CD14-positive monocyte (primary cell): Measurements from ENCODE around the gene PAX6. TPM values are rescaled to one million over a fixed set of nuclear protein-coding genes. Genes with fewer than 3 reads are reported as not detected.

Source experiments
- DNase-seq, 3 donors: peaks; one replicate each; pipeline ENCODE4 v3.0.0-alpha.2; 2011 to 2022
- H2AFZ ChIP-seq: 2 replicates; pipeline ENCODE4 v1.6.0; 2012; ENCODE audit warnings: mild to moderate bottlenecking, low read depth, low read length, inconsistent platforms; ENCODE audit not compliant: insufficient read depth, poor library complexity, severe bottlenecking
- H3K27ac ChIP-seq, 2 donors: 1 replicate in 1 of 2; 2 replicates in 1 of 2; pipeline ENCODE4 v1.5.1; 2012 to 2013; ENCODE audit warnings: low read length in 2 of 2, control low read depth in 1 of 2, inconsistent platforms in 1 of 2, low read depth in 1 of 2, mild to moderate bottlenecking in 1 of 2
- H3K27me3 ChIP-seq, 2 donors: one replicate each; pipeline versions ENCODE4 v1.6.0 to v1.6.1; 2011 to 2013; ENCODE audit warnings: low read length in 2 of 2; ENCODE audit not compliant: control insufficient read depth in 2 of 2, insufficient read depth in 2 of 2
- H3K36me3 ChIP-seq, 2 donors: replicated peaks in 1 of 2; 1 replicate in 1 of 2; 2 replicates in 1 of 2; pipeline versions ENCODE4 v1.5.1 to v1.6.1; 2012 to 2013; ENCODE audit warnings: low read length in 2 of 2, control low read depth in 1 of 2, inconsistent platforms in 1 of 2, mild to moderate bottlenecking in 1 of 2; ENCODE audit not compliant: insufficient read depth in 2 of 2, control insufficient read depth in 1 of 2
- H3K4me1 ChIP-seq, 2 donors: 1 replicate in 1 of 2; 2 replicates in 1 of 2; pipeline versions ENCODE4 v1.5.1 to v1.6.1; 2012 to 2013; ENCODE audit warnings: low read length in 2 of 2, control low read depth in 1 of 2, inconsistent platforms in 1 of 2, mild to moderate bottlenecking in 1 of 2, moderate library complexity in 1 of 2; ENCODE audit not compliant: insufficient read depth in 2 of 2, control insufficient read depth in 1 of 2
- H3K4me2 ChIP-seq: replicated peaks from 2 replicates; pipeline ENCODE3; 2012; ENCODE audit warnings: low read length, moderate library complexity, mild to moderate bottlenecking; ENCODE audit not compliant: poor library complexity, severe bottlenecking; ENCODE audit errors: extremely low read depth
- H3K4me3 ChIP-seq, 3 experiments: fragments of 200-600 bp in 1 of 3; sonication (generic) in 1 of 3; replicated peaks in 1 of 3; 1 replicate in 2 of 3; 2 replicates in 1 of 3; pipeline ENCODE4 v1.5.1; 2011 to 2013; ENCODE audit warnings: low read length in 3 of 3, mild to moderate bottlenecking in 3 of 3, control low read depth in 2 of 3, low read depth in 2 of 3, inconsistent platforms in 1 of 3, moderate library complexity in 1 of 3
- H3K79me2 ChIP-seq: 2 replicates; pipeline ENCODE4 v1.6.0; 2012; ENCODE audit warnings: mild to moderate bottlenecking, control low read depth, inconsistent platforms, low read length, moderate library complexity; ENCODE audit not compliant: insufficient read depth
- H3K9ac ChIP-seq: 2 replicates; pipeline ENCODE4 v1.6.0; 2017; ENCODE audit warnings: low read length, mild to moderate bottlenecking; ENCODE audit not compliant: insufficient read depth, poor library complexity, severe bottlenecking
- H3K9me3 ChIP-seq, 2 donors: replicated peaks in 1 of 2; 1 replicate in 1 of 2; 2 replicates in 1 of 2; pipeline versions ENCODE4 v1.5.1 to v1.6.1; 2012 to 2013; ENCODE audit warnings: low read length in 2 of 2, control low read depth in 1 of 2; ENCODE audit not compliant: control insufficient read depth in 1 of 2, insufficient read depth in 1 of 2
- H4K20me1 ChIP-seq: 2 replicates; pipeline ENCODE4 v1.6.0; 2012; ENCODE audit warnings: mild to moderate bottlenecking, low read length, control low read depth, moderate library complexity; ENCODE audit not compliant: insufficient read depth
- H3K27ac Mint-ChIP-seq, 7 donors: one replicate each; pipeline ENCODE4 v1.8.0; 2020; ENCODE audit warnings: mild to moderate bottlenecking in 7 of 7, mixed read lengths in 7 of 7, moderate library complexity in 6 of 7, inconsistent platforms in 2 of 7
- H3K27me3 Mint-ChIP-seq, 3 donors: one replicate each; pipeline ENCODE4 v1.8.0; 2021 to 2022; ENCODE audit warnings: low read depth in 3 of 3, mild to moderate bottlenecking in 3 of 3, mixed read lengths in 3 of 3, moderate library complexity in 3 of 3, inconsistent platforms in 1 of 3
- H3K36me3 Mint-ChIP-seq, 2 donors: one replicate each; pipeline ENCODE4 v1.8.0; 2020; ENCODE audit warnings: mixed read lengths in 2 of 2, inconsistent platforms in 1 of 2, mild to moderate bottlenecking in 1 of 2
- H3K4me1 Mint-ChIP-seq: one replicate; pipeline ENCODE4 v1.8.0; 2020; ENCODE audit warnings: mild to moderate bottlenecking, mixed read lengths
- H3K4me3 Mint-ChIP-seq, 2 donors: one replicate each; pipeline ENCODE4 v1.8.0; 2020; ENCODE audit warnings: mild to moderate bottlenecking in 2 of 2, mixed read lengths in 2 of 2, moderate library complexity in 1 of 2
- H3K9me3 Mint-ChIP-seq, 7 donors: one replicate each; pipeline ENCODE4 v1.8.0; 2020 to 2022; ENCODE audit warnings: mixed read lengths in 7 of 7, mild to moderate bottlenecking in 6 of 7, moderate library complexity in 6 of 7, inconsistent platforms in 2 of 7
- CTCF ChIP-seq: fragments of 200-600 bp; IDR thresholded peaks from one replicate; pipeline ENCODE4 v1.8.0; 2022; ENCODE audit warnings: antibody characterized with exemption, mild to moderate bottlenecking
- WGBS: methylation state at CpG from one replicate; pipeline ENCODE4 v1.1.5; 2013; ENCODE audit warnings: missing lambda C conversion rate; ENCODE audit not compliant: insufficient coverage; 5-methylcytosine and 5-hydroxymethylcytosine counted together
- intact Hi-C, 2 donors: fragments of 100-400 bp; cut with micrococcal nuclease; formaldehyde crosslinking; loops; one replicate each; pipeline versions ENCODE4 v1.15.0 to v1.15.1; 2023
- polyA plus RNA-seq, 3 donors: library from polyadenylated mRNA; depleted of rRNA in 1 of 3; unstranded in 2 of 3; stranded (reverse) in 1 of 3; fragments of 300-500 nt in 2 of 3; fragments of >200 nt in 1 of 3; fragmentation: Illumina TruSeq in 2 of 3; gene quantifications; 1 replicate in 2 of 3; 2 replicates in 1 of 3; pipeline ENCODE4 v1.2.3, GENCODE V29; 2012 to 2021

PAX6 gene
- polyA plus RNA-seq, 3 donors = not detected

GRCh38 chr11:31780078-31780477 lies 31.0 kb downstream of the PAX6 start:
- no peak overlapping the region for H2AFZ ChIP-seq
- no peaks in the 10 kb centered on the region for H3K9me3 ChIP-seq
- H3K79me2 ChIP-seq = no peaks in the 10 kb centered on the region
- H3K4me3 ChIP-seq = no peak overlapping the region
- no peak overlapping the region for H3K4me2 ChIP-seq
- no peaks in the 10 kb centered on the region for H3K27me3 ChIP-seq
- Mint-ChIP-seq H3K27ac (no peak overlapping the region), H3K4me3 (no peak overlapping the region), H3K9me3 (peaks cover 0 to 10% (median 3%) of the 10 kb centered on the region in 7 donors), H3K27me3 (peaks cover 0 to 5% (median 1%) of the 10 kb centered on the region in 3 donors), H3K4me1 (no peaks in the 10 kb centered on the region), H3K36me3 (peaks cover 5 to 6% of the 10 kb centered on the region in 2 donors)
- H3K36me3 ChIP-seq = no peaks in the 10 kb centered on the region
- H3K27ac ChIP-seq = no peak overlapping the region
- H4K20me1 ChIP-seq = no peaks in the 10 kb centered on the region
- no peak for DNase-seq
- no peak overlapping the region for H3K9ac ChIP-seq
- intact Hi-C loops = no loop called here
- 91% methylated on average over 3 of the region's 4 CpGs for WGBS
- H3K4me1 ChIP-seq = no peaks in the 10 kb centered on the region
- no peak for TF ChIP-seq CTCF

- H3K27me3 Mint-ChIP-seq = peaks cover 0 to 5% (median 1%) of the 10 kb centered on the region in 3 donors
- Histone ChIP-seq H4K20me1 (no peaks in the 10 kb centered on the region), H3K27me3 (no peaks in the 10 kb centered on the region), H2AFZ (no peak overlapping the region), H3K4me3 (no peak overlapping the region), H3K9me3 (no peaks in the 10 kb centered on the region), H3K36me3 (no peaks in the 10 kb centered on the region), H3K79me2 (no peaks in the 10 kb centered on the region), H3K4me1 (no peaks in the 10 kb centered on the region), H3K4me2 (no peak overlapping the region), H3K9ac (no peak overlapping the region), H3K27ac (no peak overlapping the region)
- no peak for DNase-seq
- peaks cover 5 to 6% of the 10 kb centered on the region in 2 donors for H3K36me3 Mint-ChIP-seq
- intact Hi-C loops = no loop called here
- no peaks in the 10 kb centered on the region for H3K4me1 Mint-ChIP-seq
- peaks cover 0 to 10% (median 4%) of the 10 kb centered on the region in 7 donors for H3K9me3 Mint-ChIP-seq
- TF ChIP-seq CTCF = no peak
- 98% methylated on average over 5 of the region's 6 CpGs for WGBS
- no peak overlapping the region for H3K4me3 Mint-ChIP-seq
- H3K27ac Mint-ChIP-seq = no peak overlapping the region
These were observed 31.7 kb downstream of the PAX6 start for GRCh38 chr11:31779374-31779791.
